Esophagus muscularis mucosa (tissue), 4 donors: ENCODE results near the gene TNFSF13B. TPM values are rescaled to one million over a fixed set of nuclear protein-coding genes. Genes with fewer than 3 reads are reported as not detected.

ENCODE experiments used
- DNase-seq: peaks from one replicate; pipeline ENCODE4 v3.0.0-alpha.2; 2017; ENCODE audit errors: extremely low spot score
- H3K27ac ChIP-seq, 4 donors: fragments of 200-600 bp; sonication (generic); replicated peaks in 1 of 4; 1 replicate in 3 of 4; 2 replicates in 1 of 4; pipeline ENCODE4 v1.5.1; 2016 to 2019; ENCODE audit warnings: mild to moderate bottlenecking in 1 of 4
- H3K27me3 ChIP-seq, 4 donors: fragments of 200-600 bp; sonication (generic); one replicate each; pipeline versions ENCODE4 v1.5.1 to v1.6.0; 2016 to 2019
- H3K36me3 ChIP-seq, 4 donors: fragments of 200-600 bp; sonication (generic); one replicate each; pipeline ENCODE4 v1.5.1; 2016 to 2019
- H3K4me1 ChIP-seq, 4 donors: fragments of 200-600 bp; sonication (generic); one replicate each; pipeline ENCODE4 v1.5.1; 2016 to 2019
- H3K4me3 ChIP-seq, 4 donors: fragments of 200-600 bp; sonication (generic); 1 replicate in 2 of 4; 2 replicates in 2 of 4; pipeline ENCODE4 v1.5.1; 2016 to 2019; ENCODE audit warnings: mild to moderate bottlenecking in 4 of 4, moderate library complexity in 1 of 4
- H3K9me3 ChIP-seq, 4 donors: fragments of 200-600 bp; sonication (generic); 1 replicate in 3 of 4; 2 replicates in 1 of 4; pipeline ENCODE4 v1.5.1; 2016 to 2019
- EP300 ChIP-seq: sonication (generic); formaldehyde crosslinking; IDR thresholded peaks from one replicate; pipeline ENCODE4 v1.6.1; 2017; ENCODE audit warnings: antibody characterized with exemption
- POLR2A ChIP-seq: fragments of 450-650 bp; IDR thresholded peaks from one replicate; pipeline ENCODE4 v1.6.1; 2017; ENCODE audit warnings: antibody characterized with exemption, moderate library complexity, mild to moderate bottlenecking, low read depth
- POLR2AphosphoS5 ChIP-seq, 2 donors: sonication (generic); formaldehyde crosslinking; IDR thresholded peaks; one replicate each; pipeline ENCODE4 v1.6.1; 2017; ENCODE audit warnings: antibody characterized with exemption in 2 of 2
- WGBS: methylation state at CpG from one replicate; pipeline ENCODE4 v1.1.5; 2018; 5-methylcytosine and 5-hydroxymethylcytosine counted together
- intact Hi-C: fragments of 100-400 bp; cut with DNase I; formaldehyde crosslinking; loops from one replicate; pipeline ENCODE4 v1.15.1; 2023
- total RNA-seq, 4 donors: library from RNA; depleted of rRNA; stranded (reverse); fragments of >200 nt; gene quantifications; one replicate each; pipeline versions ENCODE4 v1.1.0 to v1.2.1, GENCODE V29; 2016
- TF ChIP-seq, protein P1 (sequence below), 3 experiments: fragments of 200-600 bp in 2 of 3; fragments of 450-650 bp in 1 of 3; sonication (generic) in 2 of 3; IDR thresholded peaks; one replicate each; pipeline ENCODE4 v1.5.1; 2017 to 2019; ENCODE audit warnings: antibody characterized with exemption in 3 of 3, mild to moderate bottlenecking in 2 of 3, moderate library complexity in 1 of 3

Gene TNFSF13B
- total RNA-seq, 4 donors from 2014 or later = 1.7 to 5.0 (median 3.3) TPM

DNA sequence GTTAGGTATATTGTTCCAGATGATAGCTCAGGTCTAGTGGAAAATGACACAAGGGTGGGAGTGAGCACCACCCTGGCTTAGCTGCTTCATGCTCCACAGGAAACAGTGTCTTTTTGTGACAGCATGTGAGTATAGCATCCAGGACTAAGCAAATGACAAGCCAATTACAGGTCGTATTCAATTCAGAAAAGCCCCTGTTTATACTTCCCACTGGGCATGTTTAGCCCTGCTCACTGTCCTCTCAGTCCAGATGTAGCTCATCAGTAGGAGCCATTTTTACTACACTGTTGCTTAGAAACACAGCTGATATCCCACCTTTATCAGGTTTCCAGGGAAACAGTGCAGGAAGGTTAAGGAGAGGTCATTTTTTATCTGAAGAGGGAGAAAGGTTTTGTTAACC, 43.3 kb upstream of the TNFSF13B start:
- Histone ChIP-seq H3K4me1 (peaks cover 31 to 60% (median 48%) of the 10 kb centered on the region in 4 donors), H3K27ac (no peak overlapping the region)
- WGBS = no CpG with 5 or more reads among the region's 1 CpG

DNA sequence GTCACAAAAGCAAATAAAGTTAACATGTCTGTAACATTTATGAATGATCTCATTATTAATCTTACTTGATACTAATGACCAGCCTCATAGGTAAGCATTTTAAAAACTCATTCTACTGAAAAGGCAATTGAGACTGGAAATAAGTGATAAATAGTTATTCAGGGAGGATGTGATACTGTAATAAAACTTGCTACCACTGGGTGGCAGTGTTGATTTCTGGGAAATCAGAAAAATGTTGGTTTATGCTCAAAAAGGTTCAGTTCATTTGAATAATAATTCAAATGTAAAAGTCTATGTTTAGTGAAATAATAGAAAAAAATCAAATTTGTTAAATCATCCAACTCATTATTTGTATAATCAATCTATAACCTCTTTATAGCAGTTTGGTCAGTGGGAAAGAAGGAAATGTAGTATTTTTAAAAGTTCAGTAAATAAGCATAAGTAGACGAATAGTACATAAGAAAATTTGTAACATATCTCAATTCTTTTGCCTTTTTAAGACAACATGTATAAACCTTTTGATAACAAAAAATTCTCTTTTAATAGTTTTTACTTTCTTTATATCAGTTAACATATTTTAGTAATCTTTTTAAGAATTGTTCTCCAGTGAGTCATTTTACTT, 41.8 kb upstream of the TNFSF13B start:
- peaks cover 26 to 49% (median 38%) of the 10 kb centered on the region in 4 donors for H3K4me1 ChIP-seq
- H3K27me3 ChIP-seq = no peaks in the 10 kb centered on the region
- TF ChIP-seq POLR2AphosphoS5 (IDR thresholded peaks at IDR 0.05) (no peak), POLR2A (no peak), EP300 (no peak)
- TF ChIP-seq, protein P1, sequence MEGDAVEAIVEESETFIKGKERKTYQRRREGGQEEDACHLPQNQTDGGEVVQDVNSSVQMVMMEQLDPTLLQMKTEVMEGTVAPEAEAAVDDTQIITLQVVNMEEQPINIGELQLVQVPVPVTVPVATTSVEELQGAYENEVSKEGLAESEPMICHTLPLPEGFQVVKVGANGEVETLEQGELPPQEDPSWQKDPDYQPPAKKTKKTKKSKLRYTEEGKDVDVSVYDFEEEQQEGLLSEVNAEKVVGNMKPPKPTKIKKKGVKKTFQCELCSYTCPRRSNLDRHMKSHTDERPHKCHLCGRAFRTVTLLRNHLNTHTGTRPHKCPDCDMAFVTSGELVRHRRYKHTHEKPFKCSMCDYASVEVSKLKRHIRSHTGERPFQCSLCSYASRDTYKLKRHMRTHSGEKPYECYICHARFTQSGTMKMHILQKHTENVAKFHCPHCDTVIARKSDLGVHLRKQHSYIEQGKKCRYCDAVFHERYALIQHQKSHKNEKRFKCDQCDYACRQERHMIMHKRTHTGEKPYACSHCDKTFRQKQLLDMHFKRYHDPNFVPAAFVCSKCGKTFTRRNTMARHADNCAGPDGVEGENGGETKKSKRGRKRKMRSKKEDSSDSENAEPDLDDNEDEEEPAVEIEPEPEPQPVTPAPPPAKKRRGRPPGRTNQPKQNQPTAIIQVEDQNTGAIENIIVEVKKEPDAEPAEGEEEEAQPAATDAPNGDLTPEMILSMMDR (IDR thresholded peaks at IDR 0.05) = peak; percentile 67 to 87 (median 77)
- H3K4me3 ChIP-seq = no peak overlapping the region
- H3K36me3 ChIP-seq = peaks cover 0 to 9% (median 3%) of the 10 kb centered on the region in 4 donors
- DNase-seq = no peak
- 89% methylated on average over 1 of the region's 1 CpG for WGBS
- intact Hi-C loops = loop anchor here (10.0 kb wide), 1 partner anchor 667 kb away; no protein-coding TSS in a partner anchor
- H3K9me3 ChIP-seq = no peaks in the 10 kb centered on the region
- H3K27ac ChIP-seq = no peak overlapping the region

More for the DNA sequence above, 43.3 kb upstream of the TNFSF13B start:
- Histone ChIP-seq H3K36me3 (peaks cover 0 to 9% (median 3%) of the 10 kb centered on the region in 4 donors), H3K9me3 (no peaks in the 10 kb centered on the region), H3K4me3 (no peak overlapping the region), H3K27me3 (no peaks in the 10 kb centered on the region)
- intact Hi-C loops = loop anchor here (10.0 kb wide), 1 partner anchor 669 kb away; no protein-coding TSS in a partner anchor
- DNase-seq = no peak
- no peak for TF ChIP-seq POLR2A
- TF ChIP-seq POLR2AphosphoS5 (IDR thresholded peaks at IDR 0.05) = no peak
- no peak for TF ChIP-seq EP300
- TF ChIP-seq, protein P1 (IDR thresholded peaks at IDR 0.05) = no peak

DNA sequence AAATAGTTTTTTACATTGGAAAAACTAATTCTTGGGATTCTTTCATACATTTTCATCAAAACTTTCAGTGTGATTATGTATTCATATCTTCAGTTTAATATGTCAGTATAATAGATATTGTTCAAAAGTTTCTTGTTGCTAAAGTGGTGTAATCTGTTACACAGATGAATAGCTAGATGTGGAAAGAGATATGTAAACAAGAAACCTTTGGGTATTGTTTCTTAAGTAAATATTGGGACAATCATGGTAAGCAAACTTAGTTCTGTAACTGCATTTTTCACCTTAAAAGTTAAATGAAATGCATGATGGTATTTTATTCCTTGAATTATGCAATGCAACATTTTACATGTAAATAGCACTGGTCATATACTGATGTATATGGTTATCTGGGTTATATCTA, 39.1 kb upstream of the TNFSF13B start:
- Histone ChIP-seq H3K27ac (no peak overlapping the region), H3K4me3 (no peak overlapping the region), H3K36me3 (peaks cover 0 to 9% (median 3%) of the 10 kb centered on the region in 4 donors), H3K27me3 (no peaks in the 10 kb centered on the region), H3K9me3 (no peaks in the 10 kb centered on the region), H3K4me1 (peaks cover 14 to 23% (median 17%) of the 10 kb centered on the region in 4 donors)
- no peak for DNase-seq
- TF ChIP-seq POLR2A (no peak), POLR2AphosphoS5 (IDR thresholded peaks at IDR 0.05) (no peak), EP300 (no peak)
- TF ChIP-seq, protein P1 (IDR thresholded peaks at IDR 0.05) = no peak
- intact Hi-C loops = no loop called here

DNA sequence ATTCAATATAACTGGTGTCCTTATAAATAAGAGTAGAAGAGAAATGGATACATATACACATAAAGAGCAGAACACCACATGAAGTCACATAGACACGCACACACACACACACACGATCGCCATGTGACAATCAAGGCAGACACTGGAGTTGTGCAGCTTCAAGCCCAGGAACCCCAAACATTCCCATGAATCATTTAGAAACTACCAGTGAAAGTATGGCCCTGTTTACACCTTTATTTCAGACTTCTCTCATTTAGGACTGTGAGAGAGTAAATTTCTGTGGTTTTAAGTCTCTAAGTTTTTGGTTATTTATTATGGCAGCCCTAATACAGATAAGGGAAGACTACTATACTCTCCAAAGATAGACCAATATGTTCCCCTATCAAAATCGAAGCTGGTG, 20.4 kb upstream of the TNFSF13B start:
- Histone ChIP-seq H3K9me3 (peaks cover 0 to 10% (median 7%) of the 10 kb centered on the region in 4 donors), H3K27me3 (no peaks in the 10 kb centered on the region), H3K4me3 (no peak overlapping the region), H3K4me1 (no peaks in the 10 kb centered on the region), H3K36me3 (no peaks in the 10 kb centered on the region), H3K27ac (no peak overlapping the region)
- 70% methylated on average over 4 of the region's 4 CpGs for WGBS
- DNase-seq = no peak
- intact Hi-C loops = no loop called here
- TF ChIP-seq, protein P1 (IDR thresholded peaks at IDR 0.05) = no peak
- TF ChIP-seq POLR2A (no peak), EP300 (no peak), POLR2AphosphoS5 (IDR thresholded peaks at IDR 0.05) (no peak)

DNA sequence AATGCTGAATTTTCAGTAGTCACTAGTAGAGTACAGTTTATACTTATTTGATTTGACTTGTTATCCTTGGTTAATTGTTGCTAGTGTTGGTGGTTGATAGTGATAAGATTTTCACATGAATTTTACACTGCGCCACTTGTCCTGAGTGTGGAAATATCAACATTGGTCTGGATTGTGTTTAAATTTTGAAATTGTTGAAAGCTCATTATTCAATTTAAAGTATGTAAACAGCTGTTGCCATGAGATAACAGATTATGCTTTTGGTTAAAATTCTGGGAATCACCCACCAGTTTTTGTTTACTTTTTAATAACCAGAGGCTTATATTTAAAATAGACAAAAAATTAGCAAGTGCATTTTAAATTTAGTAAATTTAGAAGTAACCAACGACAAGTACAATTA, 12.3 kb upstream of the TNFSF13B start:
- Histone ChIP-seq H3K9me3 (no peaks in the 10 kb centered on the region), H3K27me3 (no peaks in the 10 kb centered on the region), H3K4me3 (no peak overlapping the region), H3K27ac (no peak overlapping the region), H3K4me1 (peaks cover 0 to 8% (median 0%) of the 10 kb centered on the region in 4 donors), H3K36me3 (peaks cover 0 to 4% (median 0%) of the 10 kb centered on the region in 4 donors)
- DNase-seq = no peak
- WGBS = 40% methylated on average over 2 of the region's 2 CpGs
- intact Hi-C loops = no loop called here
- TF ChIP-seq, protein P1 (IDR thresholded peaks at IDR 0.05) = no peak
- TF ChIP-seq EP300 = no peak
- no peak for TF ChIP-seq POLR2A
- no peak for TF ChIP-seq POLR2AphosphoS5 (IDR thresholded peaks at IDR 0.05)
